ENCODE measurements around the gene EIF2S2.
A peak's percentile ranks its signal among the peaks of the same experiment; 100 is the strongest.

Gene EIF2S2

DNA sequence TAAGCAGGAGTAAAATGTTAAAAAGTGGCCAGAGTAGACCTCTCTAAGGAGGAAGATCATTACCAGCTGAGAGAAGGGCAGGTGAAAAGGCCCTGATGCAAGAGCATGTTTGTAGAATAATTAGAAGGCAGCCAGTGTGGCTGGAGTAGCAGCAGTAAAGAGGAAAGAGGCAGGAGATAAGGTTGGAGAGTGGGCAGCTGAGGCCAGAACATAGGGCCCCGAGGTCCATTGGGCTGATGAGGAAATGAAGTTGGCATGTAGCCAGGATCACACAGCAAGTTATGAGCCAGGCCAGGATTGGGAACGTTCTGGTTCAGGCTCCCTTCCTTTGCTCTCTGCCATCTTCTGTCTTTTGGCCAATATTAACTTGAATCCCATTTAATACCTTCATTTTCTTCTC is 66.7 kb downstream of the EIF2S2 start:
- Histone ChIP-seq H3K36me3 (ENCODE audit: control insufficient read depth in 2 of 2, insufficient read depth in 1 of 2, low read length in 2 of 2) (no peaks in the 10 kb centered on the region), H3K4me1 (ENCODE audit: control insufficient read depth, insufficient read depth, low read length) (peaks cover 8% of the 10 kb centered on the region; the same call in 1 of the 2 replicates), H3K4me3 (ENCODE audit: low read depth, low read length) (no peak overlapping the region), H3K27ac (ENCODE audit: extremely low read depth, low read depth, low read length) (no peak overlapping the region), H3K9me3 (ENCODE audit: control insufficient read depth, insufficient read depth, low read depth, low read length) (no peaks in the 10 kb centered on the region)
- TF ChIP-seq, protein P1, sequence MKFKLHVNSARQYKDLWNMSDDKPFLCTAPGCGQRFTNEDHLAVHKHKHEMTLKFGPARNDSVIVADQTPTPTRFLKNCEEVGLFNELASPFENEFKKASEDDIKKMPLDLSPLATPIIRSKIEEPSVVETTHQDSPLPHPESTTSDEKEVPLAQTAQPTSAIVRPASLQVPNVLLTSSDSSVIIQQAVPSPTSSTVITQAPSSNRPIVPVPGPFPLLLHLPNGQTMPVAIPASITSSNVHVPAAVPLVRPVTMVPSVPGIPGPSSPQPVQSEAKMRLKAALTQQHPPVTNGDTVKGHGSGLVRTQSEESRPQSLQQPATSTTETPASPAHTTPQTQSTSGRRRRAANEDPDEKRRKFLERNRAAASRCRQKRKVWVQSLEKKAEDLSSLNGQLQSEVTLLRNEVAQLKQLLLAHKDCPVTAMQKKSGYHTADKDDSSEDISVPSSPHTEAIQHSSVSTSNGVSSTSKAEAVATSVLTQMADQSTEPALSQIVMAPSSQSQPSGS (tag by site-specific recombination; IDR thresholded peaks at IDR 0.05; ENCODE audit: low read depth): no peak
- 0 out of 2 replicates have a peak, but pooled peaks have one; percentile 20 for TF ChIP-seq ZNF366 (tag by site-specific recombination; conservative IDR thresholded peaks at IDR 0.05)
- TF ChIP-seq ZBTB17 (tag by site-specific recombination; IDR thresholded peaks at IDR 0.05): peak; percentile 56; the same call in 1 of the 2 replicates
- no peak for TF ChIP-seq ZBTB7A (tag by site-specific recombination; IDR thresholded peaks at IDR 0.05; ENCODE audit: low read depth)
- no peak for TF ChIP-seq MYNN (tag by site-specific recombination; IDR thresholded peaks at IDR 0.05; ENCODE audit: borderline replicate concordance)
- TF ChIP-seq ZNF776 (tag by site-specific recombination; IDR thresholded peaks at IDR 0.05; ENCODE audit: borderline replicate concordance): no peak
- TF ChIP-seq, protein P2, sequence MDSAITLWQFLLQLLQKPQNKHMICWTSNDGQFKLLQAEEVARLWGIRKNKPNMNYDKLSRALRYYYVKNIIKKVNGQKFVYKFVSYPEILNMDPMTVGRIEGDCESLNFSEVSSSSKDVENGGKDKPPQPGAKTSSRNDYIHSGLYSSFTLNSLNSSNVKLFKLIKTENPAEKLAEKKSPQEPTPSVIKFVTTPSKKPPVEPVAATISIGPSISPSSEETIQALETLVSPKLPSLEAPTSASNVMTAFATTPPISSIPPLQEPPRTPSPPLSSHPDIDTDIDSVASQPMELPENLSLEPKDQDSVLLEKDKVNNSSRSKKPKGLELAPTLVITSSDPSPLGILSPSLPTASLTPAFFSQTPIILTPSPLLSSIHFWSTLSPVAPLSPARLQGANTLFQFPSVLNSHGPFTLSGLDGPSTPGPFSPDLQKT (IDR thresholded peaks at IDR 0.05; ENCODE audit: borderline replicate concordance, low read depth, low read length): no peak
- no peak for TF ChIP-seq ZNF664 (tag by site-specific recombination; IDR thresholded peaks at IDR 0.05)
- no peak for TF ChIP-seq GLI4 (tag by site-specific recombination; IDR thresholded peaks at IDR 0.05)
- no peak for TF ChIP-seq ZNF596 (tag by site-specific recombination; IDR thresholded peaks at IDR 0.05)
- 0 out of 2 replicates have a peak, but pooled peaks have one; percentile 8 for TF ChIP-seq EGR2 (tag by site-specific recombination; IDR thresholded peaks at IDR 0.05; ENCODE audit: low read depth)
- TF ChIP-seq ZFHX2 (tag by site-specific recombination; conservative IDR thresholded peaks at IDR 0.05): peak; percentile 47; the same call in 1 of the 2 replicates
- no peak for TF ChIP-seq MEIS1 (CRISPR knock-in tag; IDR thresholded peaks at IDR 0.05; ENCODE audit: borderline replicate concordance)
- TF ChIP-seq SCRT1 (tag by site-specific recombination; IDR thresholded peaks at IDR 0.05; ENCODE audit: borderline replicate concordance): no peak
- TF ChIP-seq ZNF600 (tag by site-specific recombination; IDR thresholded peaks at IDR 0.05): peak; percentile 68
- TF ChIP-seq ZNF211 (tag by site-specific recombination; IDR thresholded peaks at IDR 0.05; ENCODE audit: low read depth): no peak
- TF ChIP-seq ZNF48 (tag by site-specific recombination; IDR thresholded peaks at IDR 0.05): no peak
- TF ChIP-seq, protein P3, sequence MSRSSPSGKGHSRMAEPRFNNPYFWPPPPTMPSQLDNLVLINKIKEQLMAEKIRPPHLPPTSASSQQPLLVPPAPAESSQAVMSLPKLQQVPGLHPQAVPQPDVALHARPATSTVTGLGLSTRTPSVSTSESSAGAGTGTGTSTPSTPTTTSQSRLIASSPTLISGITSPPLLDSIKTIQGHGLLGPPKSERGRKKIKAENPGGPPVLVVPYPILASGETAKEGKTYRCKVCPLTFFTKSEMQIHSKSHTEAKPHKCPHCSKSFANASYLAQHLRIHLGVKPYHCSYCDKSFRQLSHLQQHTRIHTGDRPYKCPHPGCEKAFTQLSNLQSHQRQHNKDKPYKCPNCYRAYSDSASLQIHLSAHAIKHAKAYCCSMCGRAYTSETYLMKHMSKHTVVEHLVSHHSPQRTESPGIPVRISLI (tag by site-specific recombination; IDR thresholded peaks at IDR 0.05): no peak
- no peak for TF ChIP-seq ZNF354C (tag by site-specific recombination; IDR thresholded peaks at IDR 0.05; ENCODE audit: borderline replicate concordance, low read depth)
- no peak for TF ChIP-seq ZNF514 (tag by site-specific recombination; IDR thresholded peaks at IDR 0.05)
- no peak for TF ChIP-seq GLIS2 (tag by site-specific recombination; IDR thresholded peaks at IDR 0.05)
- no peak for TF ChIP-seq ZNF132 (tag by site-specific recombination; IDR thresholded peaks at IDR 0.05; ENCODE audit: borderline replicate concordance)
- TF ChIP-seq ZNF23 (tag by site-specific recombination; IDR thresholded peaks at IDR 0.05; ENCODE audit: borderline replicate concordance): no peak
- TF ChIP-seq, protein P4, sequence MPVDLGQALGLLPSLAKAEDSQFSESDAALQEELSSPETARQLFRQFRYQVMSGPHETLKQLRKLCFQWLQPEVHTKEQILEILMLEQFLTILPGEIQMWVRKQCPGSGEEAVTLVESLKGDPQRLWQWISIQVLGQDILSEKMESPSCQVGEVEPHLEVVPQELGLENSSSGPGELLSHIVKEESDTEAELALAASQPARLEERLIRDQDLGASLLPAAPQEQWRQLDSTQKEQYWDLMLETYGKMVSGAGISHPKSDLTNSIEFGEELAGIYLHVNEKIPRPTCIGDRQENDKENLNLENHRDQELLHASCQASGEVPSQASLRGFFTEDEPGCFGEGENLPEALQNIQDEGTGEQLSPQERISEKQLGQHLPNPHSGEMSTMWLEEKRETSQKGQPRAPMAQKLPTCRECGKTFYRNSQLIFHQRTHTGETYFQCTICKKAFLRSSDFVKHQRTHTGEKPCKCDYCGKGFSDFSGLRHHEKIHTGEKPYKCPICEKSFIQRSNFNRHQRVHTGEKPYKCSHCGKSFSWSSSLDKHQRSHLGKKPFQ (tag by site-specific recombination; IDR thresholded peaks at IDR 0.05): no peak
- TF ChIP-seq ZNF239 (tag by site-specific recombination; IDR thresholded peaks at IDR 0.05): no peak
- TF ChIP-seq, protein P5, sequence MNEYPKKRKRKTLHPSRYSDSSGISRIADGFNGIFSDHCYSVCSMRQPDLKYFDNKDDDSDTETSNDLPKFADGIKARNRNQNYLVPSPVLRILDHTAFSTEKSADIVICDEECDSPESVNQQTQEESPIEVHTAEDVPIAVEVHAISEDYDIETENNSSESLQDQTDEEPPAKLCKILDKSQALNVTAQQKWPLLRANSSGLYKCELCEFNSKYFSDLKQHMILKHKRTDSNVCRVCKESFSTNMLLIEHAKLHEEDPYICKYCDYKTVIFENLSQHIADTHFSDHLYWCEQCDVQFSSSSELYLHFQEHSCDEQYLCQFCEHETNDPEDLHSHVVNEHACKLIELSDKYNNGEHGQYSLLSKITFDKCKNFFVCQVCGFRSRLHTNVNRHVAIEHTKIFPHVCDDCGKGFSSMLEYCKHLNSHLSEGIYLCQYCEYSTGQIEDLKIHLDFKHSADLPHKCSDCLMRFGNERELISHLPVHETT (tag by site-specific recombination; IDR thresholded peaks at IDR 0.05): no peak
- no peak for TF ChIP-seq ZFP41 (tag by site-specific recombination; IDR thresholded peaks at IDR 0.05; ENCODE audit: borderline replicate concordance)
- peak; percentile 86 for TF ChIP-seq ZNF394 (tag by site-specific recombination; IDR thresholded peaks at IDR 0.05; ENCODE audit: borderline replicate concordance)
- TF ChIP-seq ZNF530 (tag by site-specific recombination; IDR thresholded peaks at IDR 0.05; ENCODE audit: low read depth): no peak
- CTCF ChIA-PET: interaction anchor here (0.7 to 1.3 kb wide), 2 partner anchors 23 to 355 kb away, joined by 3 read pairs; no protein-coding TSS in a partner anchor
- POLR2A ChIA-PET: interaction anchor here (0.6 to 1.3 kb wide), 2 partner anchors 67 to 79 kb away, joined by 3 to 5 read pairs; partner anchors contain the start of gene EIF2S2

Data from HEK293 (cell line).